ENCODE measurements around the gene TSHZ1.

DNA sequence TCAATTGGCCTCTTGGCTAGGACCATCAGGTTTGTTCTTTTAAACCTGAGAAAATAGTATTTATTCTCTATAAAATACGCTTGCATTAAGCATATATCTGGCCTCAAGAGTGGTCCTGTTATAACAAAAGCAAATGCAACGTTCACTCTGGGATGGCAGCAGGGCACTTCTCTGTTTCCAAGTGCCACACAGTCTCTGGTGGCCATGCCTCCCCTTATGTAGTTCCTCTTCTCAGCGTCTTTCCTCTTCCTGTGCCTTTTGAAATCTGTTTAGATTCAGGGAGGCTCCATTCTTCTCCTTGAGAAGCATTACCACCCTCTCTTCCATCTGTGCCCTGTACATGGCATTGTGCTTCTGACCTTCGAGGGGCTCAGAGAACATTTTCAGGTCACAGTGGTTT, 51.9 kb downstream of the TSHZ1 start:
- TF ChIP-seq CTCF (IDR thresholded peaks at IDR 0.05; ENCODE audit: low read depth, low read length, missing input control), result no peak
- TF ChIP-seq FOXA1 (IDR thresholded peaks at IDR 0.05), result no peak
